Colonic mucosa (tissue), 4 donors: ENCODE data around the gene PLA2G4B. TPM values are rescaled to one million over a fixed set of nuclear protein-coding genes. Genes with fewer than 3 reads are reported as not detected.

ENCODE experiments used
- DNase-seq: peaks from one replicate; pipeline ENCODE4 v3.0.0-alpha.2; 2020
- H3K27ac ChIP-seq: fragments of 200-600 bp; one replicate; pipeline ENCODE4 v1.8.0; 2021
- H3K27me3 ChIP-seq: fragments of 200-600 bp; one replicate; pipeline ENCODE4 v1.8.0; 2021
- H3K36me3 ChIP-seq: fragments of 200-600 bp; one replicate; pipeline ENCODE4 v1.8.0; 2021
- H3K4me1 ChIP-seq: fragments of 200-600 bp; one replicate; pipeline ENCODE4 v1.8.0; 2021; ENCODE audit warnings: mild to moderate bottlenecking
- H3K4me3 ChIP-seq: fragments of 200-600 bp; one replicate; pipeline ENCODE4 v1.8.0; 2021
- H3K9ac ChIP-seq, 2 donors: one replicate each; pipeline ENCODE4 v1.7.0; 2013; ENCODE audit warnings: control low read depth in 2 of 2, low read depth in 2 of 2, low read length in 2 of 2
- H3K9me3 ChIP-seq: fragments of 200-600 bp; one replicate; pipeline ENCODE4 v1.8.0; 2021
- CTCF ChIP-seq: fragments of 200-600 bp; IDR thresholded peaks from one replicate; pipeline ENCODE4 v1.8.0; 2022; ENCODE audit warnings: antibody characterized with exemption, mild to moderate bottlenecking
- intact Hi-C: fragments of 100-400 bp; cut with DNase I; formaldehyde crosslinking; loops from one replicate; pipeline ENCODE4 v1.14.1; 2022
- total RNA-seq, 2 donors: library from RNA; stranded (reverse); fragmentation: NEBNext Ultra II Directional in 1 of 2; extraction: Animal tissue kit (Norgen Biotek cat#: 25700) in 1 of 2; gene quantifications; one replicate each; pipeline ENCODE4 v1.2.1, GENCODE V29; 2021
- donor health status: healthy.
- donor health status: DM: no; HTN: no; CAD: no.
- donor health status: DM: no; HTN: no; CAD: no.

The PLA2G4B gene
- total RNA-seq, 2 donors from 2014 or later: 2.2 to 6.2 TPM

GRCh38 chr15:41877631-41878354, 39.1 kb downstream of the PLA2G4B start:
- Histone ChIP-seq H3K4me3 (no peak overlapping the region), H3K27me3 (peaks cover 3% of the 10 kb centered on the region), H3K9ac (no peak overlapping the region), H3K4me1 (no peaks in the 10 kb centered on the region), H3K27ac (no peak overlapping the region), H3K36me3 (no peaks in the 10 kb centered on the region), H3K9me3 (no peaks in the 10 kb centered on the region)
- TF ChIP-seq CTCF: no peak
- DNase-seq: no peak
- intact Hi-C loops: no loop called here

- H3K4me1 ChIP-seq: no peaks in the 10 kb centered on the region
- no peak overlapping the region for H3K4me3 ChIP-seq
- no peak for TF ChIP-seq CTCF
- H3K27me3 ChIP-seq: peaks cover 3% of the 10 kb centered on the region
- no peak for DNase-seq
- intact Hi-C loops: no loop called here
- H3K36me3 ChIP-seq: no peaks in the 10 kb centered on the region
- no peaks in the 10 kb centered on the region for H3K9me3 ChIP-seq
- no peak overlapping the region for H3K9ac ChIP-seq
- H3K27ac ChIP-seq: no peak overlapping the region
Observed at GRCh38 chr15:41878355-41878699, 39.7 kb downstream of the PLA2G4B start.

GRCh38 chr15:41879321-41879845, 40.7 kb downstream of the PLA2G4B start:
- DNase-seq: no peak
- intact Hi-C loops: no loop called here
- Histone ChIP-seq H3K9me3 (no peaks in the 10 kb centered on the region), H3K27ac (no peak overlapping the region), H3K27me3 (peaks cover 3% of the 10 kb centered on the region), H3K9ac (no peak overlapping the region), H3K36me3 (no peaks in the 10 kb centered on the region), H3K4me1 (no peaks in the 10 kb centered on the region), H3K4me3 (no peak overlapping the region)
- no peak for TF ChIP-seq CTCF

- Histone ChIP-seq H3K27me3 (peaks cover 3% of the 10 kb centered on the region), H3K27ac (no peak overlapping the region), H3K4me3 (no peak overlapping the region), H3K4me1 (no peaks in the 10 kb centered on the region), H3K9me3 (no peaks in the 10 kb centered on the region), H3K36me3 (no peaks in the 10 kb centered on the region), H3K9ac (no peak overlapping the region)
- no peak for TF ChIP-seq CTCF
- no peak for DNase-seq
- intact Hi-C loops: no loop called here
Observed at GRCh38 chr15:41880156-41880877, 41.7 kb downstream of the PLA2G4B start.

- Histone ChIP-seq H3K9ac (no peak overlapping the region), H3K27me3 (peaks cover 3% of the 10 kb centered on the region), H3K36me3 (no peaks in the 10 kb centered on the region), H3K4me3 (no peak overlapping the region), H3K4me1 (no peaks in the 10 kb centered on the region), H3K27ac (no peak overlapping the region), H3K9me3 (no peaks in the 10 kb centered on the region)
- TF ChIP-seq CTCF: no peak
- intact Hi-C loops: no loop called here
- no peak for DNase-seq
Observed at GRCh38 chr15:41881086-41881485, 42.4 kb downstream of the PLA2G4B start.
